IMR-90 (cell line): ENCODE measurements around the gene TECTA. TPM values are rescaled to one million over a fixed set of nuclear protein-coding genes. Genes with fewer than 3 reads are reported as not detected.

Experiments
- ATAC-seq: fragments of 200-7000 bp; cut with Tn5 transposase; 2 replicates; pipeline ENCODE4 v1.9.1; 2020; ENCODE audit warnings: low read depth, mild to moderate bottlenecking, moderate library complexity
- BruUV-seq: library from RNA; stranded (reverse); fragments of 400-500 nt; replicated peaks from 2 replicates; lab custom pipeline; 2021; lab: Mats Ljungman, UMichigan
- CTCF ChIA-PET: fragments of 300-600 bp; formaldehyde crosslinking; extraction: SDS; loops from one replicate; lab custom pipeline; 2021; ENCODE audit warnings: antibody characterized with exemption; lab: Yijun Ruan, JAX
- POLR2A ChIA-PET: fragments of 300-600 bp; sonication (Branson Sonifier 250); formaldehyde crosslinking; loops from one replicate; lab custom pipeline; 2022; ENCODE audit warnings: antibody characterized with exemption; ENCODE audit not compliant: unreplicated experiment; lab: Charles Lee
- DNase-seq: peaks from one replicate; pipeline ENCODE4 v3.0.0; 2013
- H2AFZ ChIP-seq: replicated peaks from 2 replicates; pipeline ENCODE3; 2013; ENCODE audit warnings: low read length, mild to moderate bottlenecking; ENCODE audit not compliant: poor library complexity
- H2AK5ac ChIP-seq: 2 replicates; pipeline ENCODE4 v1.6.1; 2013; ENCODE audit warnings: low read depth, low read length, inconsistent platforms
- H2AK9ac ChIP-seq: replicated peaks from 2 replicates; pipeline ENCODE3; 2013; ENCODE audit warnings: mild to moderate bottlenecking, low read depth, low read length, moderate library complexity; ENCODE audit not compliant: poor library complexity
- H2BK120ac ChIP-seq: 2 replicates; pipeline ENCODE4 v1.6.1; 2013; ENCODE audit warnings: low read depth, low read length, inconsistent platforms
- H2BK15ac ChIP-seq: 3 replicates; pipeline ENCODE4 v1.6.1; 2013; ENCODE audit warnings: low read depth, low read length, inconsistent platforms
- H2BK20ac ChIP-seq: 2 replicates; pipeline ENCODE4 v1.6.1; 2013; ENCODE audit warnings: low read depth, mild to moderate bottlenecking, inconsistent platforms, low read length, moderate library complexity
- H2BK5ac ChIP-seq: 2 replicates; pipeline ENCODE4 v1.6.1; 2013; ENCODE audit warnings: mild to moderate bottlenecking, low read depth, low read length, inconsistent platforms; ENCODE audit not compliant: poor library complexity, severe bottlenecking
- H3K14ac ChIP-seq: replicated peaks from 2 replicates; pipeline ENCODE4 v1.6.1; 2013; ENCODE audit warnings: low read depth, low read length, inconsistent platforms
- H3K18ac ChIP-seq: 2 replicates; pipeline ENCODE4 v1.6.1; 2013; ENCODE audit warnings: low read depth, low read length, control low read depth
- H3K23ac ChIP-seq: 2 replicates; pipeline ENCODE4 v1.6.1; 2013; ENCODE audit warnings: low read depth, low read length, inconsistent platforms
- H3K27ac ChIP-seq: 2 replicates; pipeline ENCODE4 v1.5.1; 2013; ENCODE audit warnings: mild to moderate bottlenecking, control low read depth, low read length; ENCODE audit not compliant: insufficient read depth
- H3K27me3 ChIP-seq: 2 replicates; pipeline ENCODE4 v1.6.1; 2013; ENCODE audit warnings: low read length; ENCODE audit not compliant: control insufficient read depth, insufficient read depth
- H3K36me3 ChIP-seq: 2 replicates; pipeline ENCODE4 v1.6.1; 2013; ENCODE audit warnings: low read length, mixed read lengths; ENCODE audit not compliant: control insufficient read depth, insufficient read depth
- H3K4ac ChIP-seq: 2 replicates; pipeline ENCODE4 v1.6.1; 2013; ENCODE audit warnings: low read depth, low read length, inconsistent platforms
- H3K4me1 ChIP-seq: 2 replicates; pipeline ENCODE4 v1.6.1; 2013; ENCODE audit warnings: low read length, mixed read lengths; ENCODE audit not compliant: control insufficient read depth, insufficient read depth
- H3K4me2 ChIP-seq: 2 replicates; pipeline ENCODE4 v1.6.1; 2013; ENCODE audit warnings: low read depth, mild to moderate bottlenecking, control low read depth, low read length, moderate library complexity
- H3K4me3 ChIP-seq: 2 replicates; pipeline ENCODE4 v1.5.1; 2013; ENCODE audit warnings: low read depth, mild to moderate bottlenecking, control low read depth, low read length, moderate library complexity; ENCODE audit not compliant: insufficient read depth
- H3K56ac ChIP-seq: 2 replicates; pipeline ENCODE4 v1.6.1; 2013; ENCODE audit warnings: low read length, inconsistent platforms; ENCODE audit not compliant: insufficient read depth; ENCODE audit errors: extremely low read depth
- H3K79me1 ChIP-seq, 2 experiments: 2 replicates each; pipeline ENCODE4 v1.6.1; 2013; ENCODE audit warnings: low read length in 2 of 2, inconsistent platforms in 1 of 2, low read depth in 1 of 2
- H3K9ac ChIP-seq: 2 replicates; pipeline ENCODE4 v1.6.1; 2013; ENCODE audit warnings: low read depth, low read length, control low read depth
- H3K9me1 ChIP-seq: 2 replicates; pipeline ENCODE4 v1.6.1; 2013; ENCODE audit warnings: low read length, inconsistent platforms; ENCODE audit not compliant: insufficient read depth
- H3K9me3 ChIP-seq: 2 replicates; pipeline ENCODE4 v1.6.1; 2013; ENCODE audit warnings: low read length; ENCODE audit not compliant: control insufficient read depth, insufficient read depth
- H4K20me1 ChIP-seq: 2 replicates; pipeline ENCODE4 v1.6.1; 2013; ENCODE audit warnings: low read length, inconsistent platforms; ENCODE audit not compliant: insufficient read depth
- H4K5ac ChIP-seq: 2 replicates; pipeline ENCODE4 v1.6.1; 2013; ENCODE audit warnings: mild to moderate bottlenecking, low read depth, low read length, control low read depth
- H4K8ac ChIP-seq, 2 experiments: 2 replicates each; pipeline ENCODE4 v1.6.1; 2013; ENCODE audit warnings: low read depth in 2 of 2, low read length in 2 of 2, control low read depth in 1 of 2, inconsistent platforms in 1 of 2
- H4K91ac ChIP-seq: 2 replicates; pipeline ENCODE4 v1.6.1; 2013; ENCODE audit warnings: low read depth, low read length, inconsistent platforms; ENCODE audit not compliant: insufficient read depth
- CEBPB ChIP-seq: IDR thresholded peaks from 2 replicates; pipeline ENCODE4 v1.6.1; 2012; ENCODE audit warnings: low read depth, low read length, improper control_type of control experiment
- CHD1 ChIP-seq: IDR thresholded peaks from 2 replicates; pipeline ENCODE4 v1.6.1; 2012; ENCODE audit warnings: low read depth, low read length, improper control_type of control experiment
- CTCF ChIP-seq: conservative IDR thresholded peaks from 2 replicates; pipeline ENCODE4 v1.5.1; 2012; ENCODE audit warnings: mild to moderate bottlenecking, low read depth, low read length, improper control_type of control experiment
- MAZ ChIP-seq: IDR thresholded peaks from 2 replicates; pipeline ENCODE4 v1.6.1; 2012; ENCODE audit warnings: low read depth, mild to moderate bottlenecking, low read length, improper control_type of control experiment, moderate library complexity, borderline replicate concordance
- NFE2L2 ChIP-seq: fragments of 150-350 bp; IDR thresholded peaks from 2 replicates; pipeline ENCODE4 v1.6.1; 2016; ENCODE audit warnings: low read depth, mild to moderate bottlenecking, low read length
- WGBS, 2 experiments: methylation state at CpG; one replicate each; pipeline versions ENCODE4 v1.1.5 to v1.1.7; 2013; ENCODE audit warnings: missing lambda C conversion rate in 2 of 2; ENCODE audit not compliant: insufficient read length in 1 of 2; ENCODE audit errors: extremely low coverage in 2 of 2; 5-methylcytosine and 5-hydroxymethylcytosine counted together
- dilution Hi-C: fragments of 300-500 bp; cut with HindIII; formaldehyde crosslinking; loops from one replicate; pipeline ENCODE4 v1.14.3; 2018; ENCODE audit warnings: low sequenced_read_pairs; ENCODE audit not compliant: unreplicated experiment
- in situ Hi-C: fragments of 300-500 bp; cut with MboI; formaldehyde crosslinking; loops from 3 replicates; pipeline ENCODE4 v1.14.3; 2019; ENCODE audit warnings: low sequenced_read_pairs, inconsistent platforms, mixed read lengths
- intact Hi-C: fragments of 100-400 bp; cut with micrococcal nuclease; formaldehyde crosslinking; loops from 2 replicates; pipeline ENCODE4 v1.10.0; 2022
- polyA plus RNA-seq, 3 experiments: library from polyadenylated mRNA; depleted of rRNA; stranded (reverse); fragments of >200 nt; gene quantifications; 2 replicates each; pipeline ENCODE4 v1.2.3, GENCODE V29; 2012; ENCODE audit warnings: low replicate concordance in 1 of 3
- total RNA-seq: library from RNA; depleted of rRNA; stranded (reverse); fragments of >200 nt; gene quantifications from 2 replicates; pipeline ENCODE4 v1.2.3, GENCODE V29; 2012

TECTA gene
- total and polyA plus RNA-seq, 2 of the 4 experiments (the other 2 are of a cell fraction): 0.17 to 0.18 TPM

GRCh38 chr11:121055076-121055475, 46.0 kb upstream of the TECTA start:
- no peak overlapping the region for H2BK15ac ChIP-seq
- no peaks in the 10 kb centered on the region for H3K79me1 ChIP-seq
- in situ Hi-C loops: no loop called here
- H3K18ac ChIP-seq: no peak overlapping the region
- no peak overlapping the region for H2BK20ac ChIP-seq
- H3K27ac ChIP-seq: no peak overlapping the region
- H2AK9ac ChIP-seq: no peak overlapping the region
- ChIA-PET CTCF (interaction anchor here (1.2 to 1.5 kb wide), 2 partner anchors 9 to 13 kb away, joined by 3 read pairs; no protein-coding TSS in a partner anchor), POLR2A (interaction anchor here (0.6 kb wide), 1 partner anchor 14 kb away, joined by 3 read pairs; no protein-coding TSS in a partner anchor)
- H3K4me1 ChIP-seq: no peaks in the 10 kb centered on the region
- no peak overlapping the region for H3K14ac ChIP-seq
- no peak overlapping the region for H2BK5ac ChIP-seq
- no peak overlapping the region for H2AFZ ChIP-seq
- TF ChIP-seq CEBPB (no peak), NFE2L2 (no peak), CTCF (no peak), CHD1 (no peak), MAZ (no peak)
- BruUV-seq: no TSS peak
- no peak overlapping the region for H2BK120ac ChIP-seq
- H4K8ac ChIP-seq: no peak overlapping the region
- H3K9ac ChIP-seq: no peak overlapping the region
- H3K4me2 ChIP-seq: no peak overlapping the region
- intact Hi-C loops: no loop called here
- no peaks in the 10 kb centered on the region for H4K20me1 ChIP-seq
- ATAC-seq: no peak
- H3K23ac ChIP-seq: no peak overlapping the region
- H4K91ac ChIP-seq: no peak overlapping the region
- no peak overlapping the region for H3K4me3 ChIP-seq
- H3K9me1 ChIP-seq: no peaks in the 10 kb centered on the region
- no peak overlapping the region for H3K56ac ChIP-seq
- H4K5ac ChIP-seq: no peak overlapping the region
- no CpG with 5 or more reads among the region's 3 CpGs for WGBS, 2 experiments
- no peaks in the 10 kb centered on the region for H3K27me3 ChIP-seq
- H3K9me3 ChIP-seq: no peaks in the 10 kb centered on the region
- no peak overlapping the region for H2AK5ac ChIP-seq
- H3K4ac ChIP-seq: no peak overlapping the region
- dilution Hi-C loops: no loop called here
- DNase-seq: no peak
- peaks cover 14% of the 10 kb centered on the region for H3K36me3 ChIP-seq
